Osteocyte (in vitro differentiated cells): ENCODE results near the gene SORBS1. TPM values are rescaled to one million over a fixed set of nuclear protein-coding genes. Genes with fewer than 3 reads are reported as not detected.

Experiments used
- DNase-seq: peaks from one replicate; pipeline ENCODE4 v3.0.0; 2021; ENCODE audit warnings: mixed read lengths; ENCODE audit not compliant: unreplicated experiment; ENCODE audit errors: extremely low spot score
- H3K27ac Mint-ChIP-seq: one replicate; pipeline ENCODE4 v1.8.0; 2021; ENCODE audit warnings: mild to moderate bottlenecking, mixed read lengths; ENCODE audit not compliant: unreplicated experiment
- H3K27me3 Mint-ChIP-seq: one replicate; pipeline ENCODE4 v1.8.0; 2021; ENCODE audit warnings: mixed read lengths; ENCODE audit not compliant: unreplicated experiment
- H3K36me3 Mint-ChIP-seq: one replicate; pipeline ENCODE4 v1.8.0; 2021; ENCODE audit warnings: mixed read lengths; ENCODE audit not compliant: unreplicated experiment
- H3K4me1 Mint-ChIP-seq: one replicate; pipeline ENCODE4 v1.8.0; 2021; ENCODE audit warnings: mixed read lengths; ENCODE audit not compliant: unreplicated experiment
- H3K4me3 Mint-ChIP-seq: one replicate; pipeline ENCODE4 v1.8.0; 2021; ENCODE audit warnings: mild to moderate bottlenecking, moderate library complexity, mixed read lengths; ENCODE audit not compliant: unreplicated experiment
- H3K9me3 Mint-ChIP-seq: one replicate; pipeline ENCODE4 v1.8.0; 2021; ENCODE audit warnings: mixed read lengths; ENCODE audit not compliant: unreplicated experiment
- CTCF ChIP-seq: fragments of 200-600 bp; sonication (generic); IDR thresholded peaks from 2 replicates; pipeline ENCODE4 v1.5.0; 2021; ENCODE audit warnings: antibody characterized with exemption, mild to moderate bottlenecking, moderate library complexity
- total RNA-seq: library from RNA; stranded (reverse); gene quantifications from 2 replicates; pipeline ENCODE4 v1.2.1, GENCODE V29; 2021

SORBS1 gene
- total RNA-seq, 1 donor from 2014 or later: 1.7 TPM

GRCh38 chr10:95454356-95454755 lies 106.8 kb downstream of the SORBS1 start:
- TF ChIP-seq CTCF: no peak
- no peaks in the 10 kb centered on the region for H3K36me3 Mint-ChIP-seq
- H3K4me1 Mint-ChIP-seq: peaks cover 5% of the 10 kb centered on the region
- DNase-seq: no peak
- peaks cover 36% of the 10 kb centered on the region for H3K27me3 Mint-ChIP-seq
- H3K4me3 Mint-ChIP-seq: no peak overlapping the region
- H3K27ac Mint-ChIP-seq: no peak overlapping the region
- H3K9me3 Mint-ChIP-seq: no peaks in the 10 kb centered on the region

GRCh38 chr10:95451568-95452524 lies 109.3 kb downstream of the SORBS1 start:
- H3K27me3 Mint-ChIP-seq: peaks cover 18% of the 10 kb centered on the region
- no peak overlapping the region for H3K27ac Mint-ChIP-seq
- no peak overlapping the region for H3K4me3 Mint-ChIP-seq
- TF ChIP-seq CTCF: no peak
- H3K4me1 Mint-ChIP-seq: no peaks in the 10 kb centered on the region
- DNase-seq: no peak
- no peaks in the 10 kb centered on the region for H3K9me3 Mint-ChIP-seq
- no peaks in the 10 kb centered on the region for H3K36me3 Mint-ChIP-seq

DNA sequence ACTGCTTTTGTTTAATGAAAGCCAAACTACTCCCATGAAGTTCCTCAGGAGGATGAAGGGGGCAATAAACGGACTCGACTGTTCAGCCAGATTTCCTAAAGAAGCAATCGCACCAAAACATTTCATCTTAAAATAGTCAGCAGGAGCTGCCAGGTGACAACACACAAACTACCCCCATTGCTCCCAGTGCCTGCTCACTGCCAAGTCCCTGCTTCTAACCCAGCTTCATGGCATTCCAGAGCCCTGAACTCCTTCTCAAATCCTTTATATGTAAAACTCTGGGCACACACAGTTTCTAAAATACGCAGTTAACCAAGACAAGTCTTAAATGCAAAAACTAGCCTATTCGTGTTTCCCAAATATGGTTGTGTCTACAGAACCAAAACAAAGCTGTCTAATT lies 110.0 kb downstream of the SORBS1 start:
- H3K4me3 Mint-ChIP-seq: no peak overlapping the region
- H3K4me1 Mint-ChIP-seq: no peaks in the 10 kb centered on the region
- peaks cover 14% of the 10 kb centered on the region for H3K27me3 Mint-ChIP-seq
- DNase-seq: no peak
- H3K36me3 Mint-ChIP-seq: no peaks in the 10 kb centered on the region
- no peaks in the 10 kb centered on the region for H3K9me3 Mint-ChIP-seq
- H3K27ac Mint-ChIP-seq: no peak overlapping the region
- no peak for TF ChIP-seq CTCF

DNA sequence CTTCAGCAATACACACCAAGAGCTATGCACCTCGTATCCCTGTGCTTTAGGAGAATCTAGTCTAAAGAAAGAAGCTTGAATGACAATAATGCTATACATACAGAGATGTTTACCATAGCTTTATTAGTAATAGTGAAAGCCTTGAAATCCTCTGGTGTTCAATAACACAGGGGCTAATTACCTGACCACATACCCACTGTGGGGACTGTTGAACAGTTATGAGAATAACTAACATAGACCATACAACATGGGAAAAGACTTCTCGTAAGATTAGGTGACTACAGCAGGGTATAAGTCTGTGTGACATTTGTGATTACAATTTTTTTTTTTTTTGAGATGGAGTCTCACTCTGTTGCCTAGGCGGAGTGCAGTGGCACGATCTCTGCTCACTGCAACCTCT lies 111.0 kb downstream of the SORBS1 start:
- peaks cover 8% of the 10 kb centered on the region for H3K27me3 Mint-ChIP-seq

More for the DNA sequence above, 111.0 kb downstream of the SORBS1 start:
- TF ChIP-seq CTCF: no peak
- Mint-ChIP-seq H3K9me3 (no peaks in the 10 kb centered on the region), H3K4me3 (no peak overlapping the region), H3K36me3 (no peaks in the 10 kb centered on the region), H3K27ac (no peak overlapping the region), H3K4me1 (peaks cover 6% of the 10 kb centered on the region)
- no peak for DNase-seq
